Left lung (tissue), 10 donors: ENCODE data around the gene UST. TPM values are rescaled to one million over a fixed set of nuclear protein-coding genes. Genes with fewer than 3 reads are reported as not detected.
A peak's percentile ranks its signal among the peaks of the same experiment; 100 is the strongest.

Source experiments
- ATAC-seq: fragments of 200-7000 bp; cut with Tn5 transposase; one replicate; pipeline ENCODE4 v1.9.1; 2020; ENCODE audit warnings: moderate library complexity
- DNase-seq, 4 donors: peaks; one replicate each; pipeline ENCODE4 v3.0.0-alpha.2; 2013 to 2020
- H3K27ac ChIP-seq, 2 donors: fragments of 200-600 bp; sonication (generic) in 1 of 2; one replicate each; pipeline versions ENCODE4 v1.5.0 to v1.8.0; 2020 to 2021
- H3K27me3 ChIP-seq, 2 donors: fragments of 200-600 bp; sonication (generic) in 1 of 2; one replicate each; pipeline versions ENCODE4 v1.5.0 to v1.8.0; 2020 to 2021
- H3K36me3 ChIP-seq, 2 donors: fragments of 200-600 bp; sonication (generic) in 1 of 2; one replicate each; pipeline versions ENCODE4 v1.5.0 to v1.8.0; 2020 to 2021
- H3K4me1 ChIP-seq, 2 donors: fragments of 200-600 bp; one replicate each; pipeline ENCODE4 v1.8.0; 2021
- H3K4me3 ChIP-seq, 2 donors: fragments of 200-600 bp; sonication (generic) in 1 of 2; one replicate each; pipeline versions ENCODE4 v1.5.0 to v1.8.0; 2020 to 2021; ENCODE audit warnings: mild to moderate bottlenecking in 1 of 2
- H3K9me3 ChIP-seq, 2 donors: fragments of 200-600 bp; sonication (generic) in 1 of 2; one replicate each; pipeline versions ENCODE4 v1.5.0 to v1.8.0; 2020 to 2021
- CTCF ChIP-seq, 2 donors: fragments of 200-600 bp; sonication (generic) in 1 of 2; IDR thresholded peaks; one replicate each; pipeline versions ENCODE4 v1.5.0 to v1.8.0; 2021; ENCODE audit warnings: antibody characterized with exemption in 2 of 2
- intact Hi-C, 2 donors: fragments of 100-400 bp; cut with DNase I; formaldehyde crosslinking; loops; one replicate each; pipeline versions ENCODE4 v1.11.2 to v1.14.2; 2022
- polyA plus RNA-seq, 6 donors: library from polyadenylated mRNA; unstranded; fragments of 120-200 nt; gene quantifications; one replicate each; pipeline ENCODE4 v1.2.1, GENCODE V29; 2013; ENCODE audit not compliant: insufficient read length in 6 of 6
- total RNA-seq, 2 donors: library from RNA; stranded (reverse); fragmentation: NEBNext Ultra II Directional; extraction: Animal tissue kit (Norgen Biotek cat#: 25700); gene quantifications; one replicate each; pipeline ENCODE4 v1.2.1, GENCODE V29; 2021
- donor health status: DM: no; HTN: yes; CAD: no.
- donor health status: DM: no; HTN: no; CAD: no.

The UST gene
- total and polyA plus RNA-seq, 8 donors: 7.4 to 17.0 (median 9.5) TPM

- Histone ChIP-seq H3K9me3 (no peaks in the 10 kb centered on the region), H3K4me3 (no peak overlapping the region), H3K27ac (no peak overlapping the region), H3K36me3 (no peaks in the 10 kb centered on the region), H3K4me1 (peaks cover 0 to 8% of the 10 kb centered on the region in 2 donors), H3K27me3 (no peaks in the 10 kb centered on the region)
- TF ChIP-seq CTCF (IDR thresholded peaks at IDR 0.05): no peak
- ATAC-seq: no peak
- intact Hi-C loops: no loop called here
- DNase-seq: no peak
Observed at GRCh38 chr6:149074832-149075258, 328.0 kb downstream of the UST start.

- no peak overlapping the region for H3K27ac ChIP-seq
Observed at GRCh38 chr6:149075616-149076354, 329.0 kb downstream of the UST start.

GRCh38 chr6:149076355-149076734 is 329.5 kb downstream of the UST start:
- no peaks in the 10 kb centered on the region for H3K36me3 ChIP-seq
- intact Hi-C loops: no loop called here
- no peak for DNase-seq
- ATAC-seq: no peak
- peaks cover 0 to 8% of the 10 kb centered on the region in 2 donors for H3K4me1 ChIP-seq
- no peak for TF ChIP-seq CTCF (IDR thresholded peaks at IDR 0.05)
- no peak overlapping the region for H3K27ac ChIP-seq
- H3K27me3 ChIP-seq: no peaks in the 10 kb centered on the region
- H3K9me3 ChIP-seq: no peaks in the 10 kb centered on the region
- no peak overlapping the region for H3K4me3 ChIP-seq

More at GRCh38 chr6:149075616-149076354, 329.0 kb downstream of the UST start:
- ATAC-seq (peak; percentile 55), DNase-seq (no peak)
- TF ChIP-seq CTCF (IDR thresholded peaks at IDR 0.05): no peak
- intact Hi-C loops: no loop called here
- no peak overlapping the region for H3K4me3 ChIP-seq
- H3K9me3 ChIP-seq: no peaks in the 10 kb centered on the region
- H3K27me3 ChIP-seq: no peaks in the 10 kb centered on the region
- peaks cover 0 to 8% of the 10 kb centered on the region in 2 donors for H3K4me1 ChIP-seq
- H3K36me3 ChIP-seq: no peaks in the 10 kb centered on the region

- DNase-seq (no peak), ATAC-seq (no peak)
- Histone ChIP-seq H3K36me3 (no peaks in the 10 kb centered on the region), H3K27me3 (no peaks in the 10 kb centered on the region), H3K4me1 (peaks cover 0 to 9% of the 10 kb centered on the region in 2 donors), H3K4me3 (no peak overlapping the region), H3K27ac (no peak overlapping the region), H3K9me3 (no peaks in the 10 kb centered on the region)
- intact Hi-C loops: no loop called here
- TF ChIP-seq CTCF (IDR thresholded peaks at IDR 0.05): no peak
Observed at GRCh38 chr6:149077208-149077607, 330.4 kb downstream of the UST start.

GRCh38 chr6:149078211-149078782 is 331.5 kb downstream of the UST start:
- Histone ChIP-seq H3K27ac (no peak overlapping the region), H3K4me3 (no peak overlapping the region), H3K4me1 (peaks cover 0 to 12% of the 10 kb centered on the region in 2 donors), H3K27me3 (no peaks in the 10 kb centered on the region), H3K9me3 (no peaks in the 10 kb centered on the region), H3K36me3 (no peaks in the 10 kb centered on the region)
- intact Hi-C loops: no loop called here
- no peak for TF ChIP-seq CTCF (IDR thresholded peaks at IDR 0.05)
- ATAC-seq (no peak), DNase-seq (no peak)
